ENCODE results near the gene SOX10. TPM values are rescaled to one million over a fixed set of nuclear protein-coding genes. Genes with fewer than 3 reads are reported as not detected.
A peak's percentile ranks its signal among the peaks of the same experiment; 100 is the strongest.

SOX10 gene
- total and polyA plus RNA-seq, 10 donors = 0.09 to 1.8 (median 0.21) TPM; not detected in 4

DNA sequence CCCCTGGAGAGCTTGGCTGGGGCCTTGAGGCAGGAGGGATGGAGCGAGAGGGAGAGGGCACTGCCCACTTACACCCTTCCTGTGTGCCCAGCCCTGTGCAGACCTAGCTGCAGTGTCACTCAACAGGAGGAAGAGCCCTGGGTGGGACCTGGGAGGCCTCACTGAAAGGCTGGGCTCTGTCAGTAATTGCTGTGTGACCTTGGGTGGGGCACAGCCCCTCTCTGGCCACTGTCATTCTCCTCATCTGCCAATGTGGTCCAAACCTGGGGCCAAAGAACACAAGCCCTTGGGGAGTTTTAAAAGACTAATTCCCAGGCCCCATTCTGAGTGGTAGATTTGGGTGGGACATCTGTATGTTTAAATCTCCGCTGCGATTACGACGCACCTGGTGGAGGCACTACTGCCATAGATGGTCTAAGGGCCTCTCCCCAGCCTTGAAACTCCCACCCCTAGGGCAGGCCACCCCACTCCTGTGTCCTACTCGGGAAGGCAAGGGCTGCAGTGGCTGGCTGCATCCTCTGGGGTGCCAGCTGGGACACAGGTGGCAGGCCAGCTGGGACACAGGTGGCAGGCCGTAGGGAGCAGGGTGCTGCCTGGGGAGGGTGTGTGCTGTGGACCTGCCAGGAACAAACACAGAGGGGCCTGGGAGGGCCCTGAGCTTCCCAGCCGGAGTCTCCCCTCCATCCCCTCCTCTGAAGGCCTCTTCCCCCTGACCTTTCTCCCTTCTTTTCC lies 12.3 kb upstream of the SOX10 start:
- Histone ChIP-seq H3K9me3 (no peaks in the 10 kb centered on the region), H3K4me1 (peaks cover 0 to 39% (median 17%) of the 10 kb centered on the region in 6 donors), H3K27me3 (replicated peaks in 1 of 7) (no peaks in the 10 kb centered on the region), H3K27ac (peak overlapping the region in 4 of 8 donors; percentile 22 to 66 (median 46)), H3K36me3 (no peaks in the 10 kb centered on the region), H3K4me3 (no peak overlapping the region)
- intact Hi-C loops (cut with DNase I; ENCODE audit: low total_unique reads) = no loop called here
- 67 to 82% (median 75%) methylated on average over 8 of the region's 8 CpGs for WGBS, 5 donors
- no peak for DNase-seq
- TF ChIP-seq POLR2AphosphoS5 (IDR thresholded peaks at IDR 0.05) = no peak
- no peak for TF ChIP-seq CTCF (IDR thresholded peaks at IDR 0.05 in 8 of 11, conservative IDR thresholded peaks at IDR 0.05 in 3 of 11)
- TF ChIP-seq POLR2A (IDR thresholded peaks at IDR 0.05) = no peak

DNA sequence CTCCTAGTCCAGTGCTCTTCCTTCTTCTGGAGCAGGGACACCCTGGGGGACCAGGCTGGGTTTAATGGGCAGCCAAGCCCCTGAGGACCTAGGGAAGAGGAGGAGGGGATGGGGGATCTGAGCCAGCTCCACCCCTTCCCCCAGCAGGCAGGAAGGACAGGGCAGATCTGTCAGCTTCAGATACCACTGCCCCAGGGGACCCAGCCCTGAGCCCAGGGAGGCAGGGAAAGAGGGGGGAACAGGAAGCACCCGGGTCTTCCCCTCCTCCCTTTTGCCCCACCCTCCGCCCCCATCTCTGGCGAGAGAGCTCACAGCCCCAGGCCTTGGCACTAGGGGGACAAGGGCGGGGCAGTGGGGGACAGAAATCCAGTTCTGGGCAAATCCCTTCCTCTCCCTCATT lies 11.7 kb upstream of the SOX10 start:
- TF ChIP-seq CTCF (IDR thresholded peaks at IDR 0.05 in 8 of 11, conservative IDR thresholded peaks at IDR 0.05 in 3 of 11) = no peak
- TF ChIP-seq POLR2AphosphoS5 (IDR thresholded peaks at IDR 0.05) = peak in 2 of 3 donors; percentile 7 to 39
- no peak for TF ChIP-seq POLR2A (IDR thresholded peaks at IDR 0.05)
- 22 to 43% (median 31%) methylated on average over 3 to 4 of the region's 4 CpGs for WGBS, 5 donors
- Histone ChIP-seq H3K27ac (peak overlapping the region in 4 of 8 donors; percentile 22 to 66 (median 46)), H3K4me3 (no peak overlapping the region), H3K27me3 (replicated peaks in 1 of 7) (no peaks in the 10 kb centered on the region), H3K4me1 (peaks cover 0 to 39% (median 17%) of the 10 kb centered on the region in 6 donors), H3K36me3 (no peaks in the 10 kb centered on the region), H3K9me3 (no peaks in the 10 kb centered on the region)
- DNase-seq = peak; percentile 79
- intact Hi-C loops (cut with DNase I; ENCODE audit: low total_unique reads) = no loop called here

- intact Hi-C loops (cut with DNase I; ENCODE audit: low total_unique reads) = no loop called here
- TF ChIP-seq CTCF (IDR thresholded peaks at IDR 0.05 in 8 of 11, conservative IDR thresholded peaks at IDR 0.05 in 3 of 11) = no peak
- no peak for TF ChIP-seq POLR2AphosphoS5 (IDR thresholded peaks at IDR 0.05)
- no peak for TF ChIP-seq POLR2A (IDR thresholded peaks at IDR 0.05)
- 70 to 92% (median 86%) methylated on average over 4 of the region's 4 CpGs for WGBS, 5 donors
These were observed 11.1 kb upstream of the SOX10 start for GRCh38 chr22:37995460-37995859.

DNA sequence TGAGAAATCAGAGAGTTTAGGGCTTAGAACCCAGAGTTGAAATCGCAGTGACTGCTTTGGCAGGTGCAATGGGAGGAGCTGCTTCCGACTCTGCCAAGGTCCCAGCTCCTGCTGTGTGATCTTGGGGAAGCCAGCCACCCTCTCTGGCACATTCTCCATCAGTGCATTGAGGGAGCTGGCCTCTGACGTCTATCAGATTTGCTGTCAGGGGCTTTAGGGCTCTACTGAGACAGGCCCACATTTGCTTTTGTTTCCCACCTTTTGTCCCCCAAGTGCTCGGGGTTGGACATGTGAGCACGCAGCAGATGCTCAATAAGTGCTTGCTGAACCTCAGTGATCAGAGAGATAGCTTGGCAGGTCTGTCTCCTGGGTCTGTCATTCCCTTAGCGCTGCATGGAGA lies 10.6 kb upstream of the SOX10 start:
- Histone ChIP-seq H3K27me3 (replicated peaks in 1 of 7) (no peaks in the 10 kb centered on the region), H3K36me3 (no peaks in the 10 kb centered on the region), H3K27ac (peak overlapping the region in 4 of 8 donors; percentile 33 to 66 (median 65)), H3K9me3 (no peaks in the 10 kb centered on the region), H3K4me1 (peaks cover 0 to 39% (median 17%) of the 10 kb centered on the region in 6 donors), H3K4me3 (no peak overlapping the region)
- no peak for DNase-seq
- TF ChIP-seq POLR2A (IDR thresholded peaks at IDR 0.05) (no peak), CTCF (IDR thresholded peaks at IDR 0.05 in 8 of 11, conservative IDR thresholded peaks at IDR 0.05 in 3 of 11) (no peak), POLR2AphosphoS5 (IDR thresholded peaks at IDR 0.05) (no peak)
- intact Hi-C loops (cut with DNase I; ENCODE audit: low total_unique reads) = no loop called here
- 78 to 92% (median 90%) methylated on average over 6 of the region's 6 CpGs for WGBS, 5 donors

More at GRCh38 chr22:37995460-37995859, 11.1 kb upstream of the SOX10 start:
- no peak for DNase-seq
- Histone ChIP-seq H3K36me3 (no peaks in the 10 kb centered on the region), H3K27ac (peak overlapping the region in 3 of 8 donors; percentile 64 to 66 (median 66)), H3K4me1 (peaks cover 0 to 39% (median 17%) of the 10 kb centered on the region in 6 donors), H3K9me3 (no peaks in the 10 kb centered on the region), H3K4me3 (no peak overlapping the region), H3K27me3 (replicated peaks in 1 of 7) (no peaks in the 10 kb centered on the region)

Data from spleen (tissue), 11 donors.